IPS DF 19.7 (cell line): ENCODE results near the gene KLKB1.
A peak's percentile ranks its signal among the peaks of the same experiment; 100 is the strongest.
"Not testable (repeated sequence)": the region's sequence is repeated elsewhere in the genome, so short reads cannot be mapped to it uniquely, and the experiment has no call there.

ENCODE experiments used
- DNase-seq: peaks from one replicate; pipeline ENCODE4 v3.0.0-alpha.2; 2013; ENCODE audit warnings: low read depth, low spot score

KLKB1 gene

GRCh38 chr4:186264660-186265059 lies 37.4 kb downstream of the KLKB1 start:
- DNase-seq = no peak

DNA sequence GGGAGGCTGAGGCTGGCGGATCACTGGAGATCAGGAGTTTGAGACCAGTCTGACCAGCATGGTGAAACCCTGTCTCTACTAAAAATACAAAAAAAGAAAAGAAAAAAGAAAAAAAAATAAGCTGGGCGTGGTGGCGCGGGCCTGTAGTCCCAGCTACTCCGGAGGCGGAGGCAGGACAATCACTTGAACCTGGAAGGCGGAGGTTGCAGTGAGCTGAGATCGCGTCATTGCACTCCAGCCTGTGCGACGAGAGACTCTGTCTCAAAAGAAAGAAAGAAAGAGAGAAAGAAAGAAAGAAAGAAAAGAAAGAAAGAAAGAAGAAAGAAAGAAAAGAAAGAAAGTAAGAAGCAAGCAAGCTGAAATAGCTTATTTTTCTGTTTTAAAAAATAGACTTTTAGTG lies 37.9 kb downstream of the KLKB1 start:
- DNase-seq = not testable (repeated sequence)

DNA sequence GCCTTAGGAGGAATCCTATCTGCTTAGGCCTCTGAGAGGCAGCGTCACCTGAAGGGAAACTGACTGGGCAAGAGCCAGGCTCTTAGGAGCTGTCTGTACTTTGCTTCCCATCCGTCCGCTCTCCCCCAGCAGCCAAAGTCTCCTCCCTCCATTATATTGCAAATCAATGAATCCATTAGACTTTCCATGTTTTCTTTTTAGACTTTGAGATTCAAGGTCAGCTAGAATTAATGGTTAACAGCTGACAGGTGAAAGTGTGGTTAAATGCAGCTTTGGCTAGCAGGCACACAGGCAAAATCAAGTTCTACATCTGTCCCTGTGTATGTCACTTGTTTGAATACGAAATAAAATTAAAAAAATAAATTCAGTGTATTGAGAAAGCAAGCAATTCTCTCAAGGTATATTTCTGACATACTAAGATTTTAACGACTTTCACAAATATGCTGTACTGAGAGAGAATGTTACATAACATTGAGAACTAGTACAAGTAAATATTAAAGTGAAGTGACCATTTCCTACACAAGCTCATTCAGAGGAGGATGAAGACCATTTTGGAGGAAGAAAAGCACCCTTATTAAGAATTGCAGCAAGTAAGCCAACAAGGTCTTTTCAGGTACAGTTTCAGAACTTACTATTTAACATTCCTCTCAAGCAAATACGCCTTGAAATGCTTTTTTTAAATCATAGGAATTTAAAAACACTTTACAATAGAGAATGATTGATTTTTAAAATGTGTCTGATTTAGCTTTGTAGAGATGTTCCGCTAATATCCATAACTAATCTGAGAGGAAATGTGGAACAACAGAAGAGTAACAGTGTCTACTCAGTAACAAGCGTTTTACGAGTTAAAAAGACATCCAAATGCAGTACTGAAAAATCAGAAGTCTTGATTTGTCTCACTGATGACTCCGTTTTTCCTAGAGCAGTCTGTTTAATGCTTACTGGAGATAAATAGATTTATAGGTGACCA lies 38.7 kb downstream of the KLKB1 start, which contains the start of gene F11:
TSS of gene F11 (plus strand) at position 507 of the 970 bp plus-strand sequence. CDS start 948 bp downstream, outside the sequence.
- DNase-seq = no peak

DNA sequence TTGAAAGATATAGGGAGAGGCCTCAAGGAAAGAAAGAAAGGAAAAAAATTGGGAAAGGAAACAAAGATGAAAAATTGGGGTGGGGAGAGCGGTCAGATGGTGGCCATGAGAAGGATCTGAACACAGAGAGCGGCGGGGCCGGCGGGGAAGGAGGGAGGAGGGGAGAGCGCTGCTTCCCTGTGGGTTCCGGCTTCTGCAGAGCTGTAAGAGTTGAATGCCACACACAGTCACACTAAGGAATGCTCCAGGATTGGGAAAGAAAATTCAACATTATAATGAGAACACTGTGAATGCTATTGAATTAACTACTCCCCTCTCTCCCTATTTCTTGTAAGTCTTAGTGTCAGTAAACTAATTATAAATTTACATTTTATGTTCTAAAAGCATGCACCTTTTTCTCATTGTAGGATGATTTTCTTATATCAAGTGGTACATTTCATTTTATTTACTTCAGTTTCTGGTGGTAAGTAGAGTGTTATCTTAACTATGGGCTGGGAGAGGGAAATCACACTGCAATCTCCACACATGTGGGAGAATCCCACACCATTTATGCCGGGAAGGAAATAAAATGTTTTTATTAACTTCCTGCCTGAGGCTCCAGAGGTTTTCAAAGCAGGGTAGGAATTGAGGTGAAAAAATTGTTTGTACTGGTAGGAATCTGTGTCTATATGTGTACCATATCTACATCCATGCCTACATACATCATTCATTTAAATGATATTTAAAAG lies 39.6 kb downstream of the KLKB1 start:
- DNase-seq = no peak

DNA sequence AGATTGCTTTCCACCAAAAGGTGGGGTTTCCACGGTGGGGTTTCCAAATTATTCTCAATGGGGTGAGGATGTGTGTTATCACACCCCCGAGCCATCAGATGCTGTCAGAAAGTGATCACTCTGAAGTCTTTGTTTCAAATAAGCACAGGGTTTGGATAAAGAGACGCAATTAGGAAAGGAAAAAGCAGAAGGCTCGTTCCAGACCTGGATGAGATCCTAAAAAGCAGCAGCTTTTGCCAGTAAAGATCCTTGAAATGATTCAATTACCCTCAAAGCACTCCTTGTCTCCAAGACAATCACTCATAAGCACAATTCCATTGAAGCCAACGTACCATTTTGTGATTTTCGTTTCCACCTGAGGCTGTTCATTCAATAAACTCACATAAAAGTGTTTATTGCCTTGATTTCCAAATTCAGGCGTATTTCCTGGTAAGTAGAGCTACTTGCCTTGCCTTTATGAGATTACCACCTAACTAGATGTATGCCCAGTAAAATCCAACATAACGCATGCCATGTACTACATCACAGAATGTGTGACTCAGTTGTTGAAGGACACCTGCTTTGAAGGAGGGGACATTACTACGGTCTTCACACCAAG lies 43.9 kb downstream of the KLKB1 start:
- DNase-seq = no peak

GRCh38 chr4:186272699-186273391 lies 45.5 kb downstream of the KLKB1 start:
- no peak for DNase-seq

- not testable (repeated sequence) for DNase-seq
Measured at GRCh38 chr4:186273392-186273789, 46.1 kb downstream of the KLKB1 start.

- DNase-seq = no peak
Measured at GRCh38 chr4:186283311-186283710, 56.0 kb downstream of the KLKB1 start.

DNA sequence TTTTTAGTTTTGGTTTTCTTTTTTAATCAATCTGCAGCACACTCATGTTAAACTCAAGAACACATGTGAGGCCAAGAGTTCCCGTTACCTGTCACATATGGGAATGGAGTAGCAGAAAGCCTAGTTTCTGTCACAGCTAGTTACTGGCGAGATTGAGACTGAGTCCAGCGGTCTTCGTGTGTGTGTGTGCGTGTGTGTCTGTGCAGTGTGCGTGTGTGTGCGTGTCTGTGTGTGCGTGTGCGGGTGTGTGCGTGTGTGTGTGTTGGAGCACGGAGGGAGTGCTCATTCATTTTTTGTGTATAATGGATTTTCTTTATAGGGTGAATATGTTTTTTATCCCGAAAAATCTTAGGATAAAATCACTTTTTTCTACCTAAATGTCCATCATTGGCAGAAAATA lies 57.8 kb downstream of the KLKB1 start:
- no peak for DNase-seq

DNA sequence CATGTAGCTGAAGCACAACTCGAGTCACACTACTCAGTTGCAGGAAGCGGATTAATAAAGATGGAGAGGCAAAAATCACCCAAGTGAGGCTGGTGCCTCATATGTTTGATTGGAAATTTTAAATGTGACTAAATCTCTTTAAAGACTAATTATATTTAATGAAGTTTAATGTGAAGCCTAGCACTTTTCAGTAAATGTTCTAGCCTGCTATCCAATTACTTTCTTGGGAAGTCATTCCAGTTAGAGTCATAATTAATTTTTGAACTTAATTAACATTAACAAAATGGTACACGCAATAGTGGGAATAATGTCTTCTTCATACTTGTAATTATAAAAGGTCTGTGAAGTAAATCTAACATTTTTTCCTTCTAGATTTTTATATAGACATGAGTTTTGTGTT lies 59.3 kb downstream of the KLKB1 start:
- no peak for DNase-seq

GRCh38 chr4:186291256-186291890 lies 64.1 kb downstream of the KLKB1 start:
- DNase-seq = no peak

GRCh38 chr4:186294160-186294559 lies 66.9 kb downstream of the KLKB1 start:
- DNase-seq = no peak

GRCh38 chr4:186296481-186296880 lies 69.2 kb downstream of the KLKB1 start:
- DNase-seq = no peak

GRCh38 chr4:186297013-186297645 lies 69.8 kb downstream of the KLKB1 start:
- DNase-seq = peak; percentile 5

DNA sequence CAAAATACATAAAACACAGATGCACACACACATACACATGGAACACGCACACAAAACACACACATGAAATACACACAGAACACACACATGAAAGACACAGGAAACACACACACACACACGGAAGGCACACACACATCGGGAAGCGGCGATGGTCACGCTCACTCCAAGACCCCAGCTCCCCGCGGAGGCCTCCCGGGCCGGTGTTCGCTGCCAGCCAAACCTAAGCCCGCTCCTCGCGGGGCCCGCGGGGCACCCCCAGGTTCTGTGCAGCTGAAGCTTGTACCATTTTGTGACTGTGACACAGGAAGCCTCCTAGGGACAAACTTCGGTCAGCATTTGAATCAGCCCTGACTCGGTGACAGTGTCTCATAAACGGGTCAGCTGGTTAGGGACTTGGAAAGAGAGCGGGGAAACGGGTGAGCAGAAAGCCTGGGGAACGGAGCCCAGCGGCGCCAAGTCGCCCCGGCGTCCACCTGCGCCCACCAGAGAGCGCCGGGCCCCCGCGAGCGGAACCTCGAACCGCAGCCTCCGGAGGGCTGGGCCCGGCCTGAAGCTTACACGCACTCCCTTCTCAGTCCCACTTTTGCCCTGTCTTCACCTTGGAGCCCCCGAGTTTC lies 70.8 kb downstream of the KLKB1 start:
- peak; percentile 15 for DNase-seq

GRCh38 chr4:186299291-186299690 lies 72.0 kb downstream of the KLKB1 start:
- no peak for DNase-seq

GRCh38 chr4:186300659-186301390 lies 73.5 kb downstream of the KLKB1 start:
- no peak for DNase-seq

DNA sequence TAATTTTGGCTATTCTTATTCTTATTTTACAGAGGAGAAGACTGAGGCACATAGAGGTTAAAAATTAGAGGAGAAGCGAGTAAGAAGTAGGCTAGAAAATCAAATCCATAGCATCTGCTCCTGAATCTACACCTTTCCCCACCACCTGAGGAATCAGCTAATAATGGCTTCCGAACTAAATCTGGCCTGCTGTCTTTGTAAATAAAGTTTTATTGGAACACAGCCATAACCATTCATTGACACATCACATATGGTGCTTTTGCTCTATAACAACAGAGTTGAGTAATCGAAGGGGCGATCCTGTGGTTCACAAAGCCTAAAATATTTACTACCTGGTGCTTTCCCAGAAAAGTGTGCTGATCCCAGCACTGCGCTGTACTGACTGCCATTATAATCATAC lies 76.9 kb downstream of the KLKB1 start:
- no peak for DNase-seq

GRCh38 chr4:186304866-186305505 lies 77.7 kb downstream of the KLKB1 start:
- no peak for DNase-seq
